T-cell (primary cell): ENCODE results near the gene ZNF140. TPM values are rescaled to one million over a fixed set of nuclear protein-coding genes. Genes with fewer than 3 reads are reported as not detected.

ENCODE experiments used
- ATAC-seq, 4 experiments: fragments of 200-7000 bp in 3 of 4; fragments of 150-1000 bp in 1 of 4; cut with Tn5 transposase; replicated peaks in 1 of 4; 1 replicate in 3 of 4; 2 replicates in 1 of 4; pipeline ENCODE4 v1.10.0; 2021; ENCODE audit warnings: moderate library complexity in 3 of 4, mild to moderate bottlenecking in 2 of 4, moderate number of reproducible peaks in 1 of 4
- CTCF ChIA-PET, 2 donors: fragments of 300-600 bp; sonication (Branson Sonifier 250); formaldehyde crosslinking; loops; one replicate each; lab custom pipeline; 2022; ENCODE audit warnings: antibody characterized with exemption in 2 of 2; lab: Charles Lee
- POLR2A ChIA-PET, 2 donors: fragments of 300-600 bp; sonication (Branson Sonifier 250); formaldehyde crosslinking; loops; one replicate each; lab custom pipeline; 2022; ENCODE audit warnings: antibody characterized with exemption in 2 of 2; lab: Charles Lee
- DNase-seq, 35 experiments: peaks; one replicate each; pipeline versions ENCODE4 v3.0.0 to v3.0.0-alpha.2; 2013 to 2023
- H3K27ac ChIP-seq: one replicate; pipeline ENCODE4 v1.5.1; 2013; ENCODE audit warnings: low read length
- H3K27me3 ChIP-seq, 2 experiments: replicated peaks in 1 of 2; 1 replicate in 1 of 2; 2 replicates in 1 of 2; pipeline versions ENCODE4 v1.6.1 to v1.7.0; 2013; ENCODE audit warnings: low read length in 1 of 2, mixed read lengths in 1 of 2; ENCODE audit not compliant: control insufficient read depth in 2 of 2, insufficient read depth in 2 of 2; ENCODE audit errors: extremely low read depth in 1 of 2
- H3K36me3 ChIP-seq, 2 donors: 1 replicate in 1 of 2; 2 replicates in 1 of 2; pipeline versions ENCODE4 v1.6.1 to v1.7.0; 2013; ENCODE audit warnings: low read length in 1 of 2; ENCODE audit not compliant: control insufficient read depth in 2 of 2, insufficient read depth in 1 of 2; ENCODE audit errors: extremely low read depth in 1 of 2
- H3K4me1 ChIP-seq, 2 experiments: 1 replicate in 1 of 2; 2 replicates in 1 of 2; pipeline versions ENCODE4 v1.6.1 to v1.7.0; 2013; ENCODE audit warnings: low read length in 2 of 2, mixed read lengths in 1 of 2; ENCODE audit not compliant: insufficient read depth in 2 of 2, control insufficient read depth in 1 of 2; ENCODE audit errors: extremely low read depth in 1 of 2
- H3K4me3 ChIP-seq, 2 donors: 1 replicate in 1 of 2; 2 replicates in 1 of 2; pipeline versions ENCODE4 v1.5.1 to v1.7.0; 2013; ENCODE audit warnings: mild to moderate bottlenecking in 2 of 2, low read length in 1 of 2, moderate library complexity in 1 of 2; ENCODE audit not compliant: control insufficient read depth in 1 of 2; ENCODE audit errors: extremely low read depth in 1 of 2
- H3K9me3 ChIP-seq: 2 replicates; pipeline ENCODE4 v1.7.0; 2013
- H3K27ac Mint-ChIP-seq, 2 donors: one replicate each; pipeline ENCODE4 v1.8.0; 2020 to 2021; ENCODE audit warnings: mild to moderate bottlenecking in 2 of 2, mixed read lengths in 2 of 2
- H3K27me3 Mint-ChIP-seq, 2 donors: one replicate each; pipeline ENCODE4 v1.8.0; 2021 to 2022; ENCODE audit warnings: mixed read lengths in 2 of 2
- H3K36me3 Mint-ChIP-seq: one replicate; pipeline ENCODE4 v1.8.0; 2021; ENCODE audit warnings: mixed read lengths
- H3K4me1 Mint-ChIP-seq, 3 donors: one replicate each; pipeline ENCODE4 v1.8.0; 2020 to 2022; ENCODE audit warnings: mixed read lengths in 3 of 3, mild to moderate bottlenecking in 1 of 3
- H3K4me3 Mint-ChIP-seq, 3 donors: one replicate each; pipeline ENCODE4 v1.8.0; 2020 to 2022; ENCODE audit warnings: mild to moderate bottlenecking in 3 of 3, mixed read lengths in 3 of 3, moderate library complexity in 3 of 3
- H3K9me3 Mint-ChIP-seq, 3 donors: one replicate each; pipeline ENCODE4 v1.8.0; 2020 to 2022; ENCODE audit warnings: mixed read lengths in 3 of 3
- WGBS: methylation state at CpG from one replicate; pipeline ENCODE4 v1.1.5; 2013; ENCODE audit warnings: missing lambda C conversion rate; ENCODE audit not compliant: insufficient coverage; 5-methylcytosine and 5-hydroxymethylcytosine counted together
- total RNA-seq, 35 experiments: library from RNA in 6 of 35; stranded (reverse) in 6 of 35; fragments of 120-200 nt in 1 of 35; gene quantifications; one replicate each; pipeline versions ENCODE4 v1.2.1 to v1.2.4 and lab custom pipeline; 2013 to 2026

Gene ZNF140
- total RNA-seq = 10 to 100 TPM; 12.6 to 20.8 (median 20.3) TPM
- total RNA-seq (2013) = 29.4 TPM
- 22.7 to 64.4 (median 39.7) reads per million in 29 experiments for total RNA-seq (lab: John Stamatoyannopoulos, UW)

- ChIA-PET POLR2A (interaction anchor here in 1 of 2 donors (0.6 to 1.2 kb wide), 8 partner anchors 29 to 100 kb away, joined by 3 to 16 read pairs (median 4); partner anchors contain the start of genes ZNF10, ZNF26, ZNF84 and ZNF891), CTCF (interaction anchor here (0.6 to 2.1 kb wide), 5 partner anchors 42 to 101 kb away, joined by 3 to 6 read pairs (median 4); partner anchors contain the start of gene ZNF268 (in 2 of the 2))
- peaks cover 18% of the 10 kb centered on the region for H3K9me3 ChIP-seq
- Mint-ChIP-seq H3K9me3 (peaks cover 17 to 42% (median 34%) of the 10 kb centered on the region in 3 donors), H3K4me1 (peaks cover 0 to 19% (median 14%) of the 10 kb centered on the region in 3 donors), H3K27ac (peak within 1 kb of the TSS; percentile 34 to 49), H3K4me3 (no peak within 1 kb of the TSS), H3K36me3 (peaks cover 48% of the 10 kb centered on the region), H3K27me3 (no peaks in the 10 kb centered on the region)
- H3K27ac ChIP-seq = peak within 1 kb of the TSS; percentile 98
- H3K4me3 ChIP-seq = peak within 1 kb of the TSS; percentile 64 to 72
- no peaks in the 10 kb centered on the region for H3K27me3 ChIP-seq
- H3K36me3 ChIP-seq = peaks cover 4 to 31% of the 10 kb centered on the region in 2 donors
- DNase-seq = peak; percentile 89 to 99 (median 94)
- peaks cover 3 to 22% of the 10 kb centered on the region in 2 experiments for H3K4me1 ChIP-seq
- ATAC-seq = peak; percentile 64 to 74 (median 69)
- WGBS = under 1% methylated on average over 57 of the region's 69 CpGs
Measured at GRCh38 chr12:133080368-133081158, at the start of gene ZNF140. Gene ZNF140, plus strand, starts transcription at chr12:133080923. Its CDS starts 398 bp downstream, at chr12:133081321.

- H3K4me1 ChIP-seq = peaks cover 7% of the 10 kb centered on the region in 2 experiments
- ATAC-seq = peak; percentile 92 to 96 (median 94)
- DNase-seq = peak; percentile 90 to 99 (median 97)
- POLR2A ChIA-PET = interaction anchor here in 1 of 2 donors (2.4 kb wide), 1 partner anchor 43 kb away, joined by 8 read pairs; no protein-coding TSS in a partner anchor
- Mint-ChIP-seq H3K9me3 (peaks cover 17 to 42% (median 35%) of the 10 kb centered on the region in 3 donors), H3K36me3 (peaks cover 43% of the 10 kb centered on the region), H3K27me3 (peaks cover 3 to 8% of the 10 kb centered on the region in 2 donors), H3K4me1 (peaks cover 12 to 25% (median 22%) of the 10 kb centered on the region in 3 donors), H3K27ac (peak within 1 kb of the TSS; percentile 97 to 98), H3K4me3 (peak within 1 kb of the TSS; percentile 92 to 96 (median 93))
- CTCF ChIA-PET = interaction anchor here in 1 of 2 donors (0.6 to 0.7 kb wide), 2 partner anchors 12 to 92 kb away, joined by 3 to 5 read pairs; no protein-coding TSS in a partner anchor
- H3K9me3 ChIP-seq = peaks cover 23% of the 10 kb centered on the region
- WGBS = under 1% methylated on average over 98 of the region's 103 CpGs
- peaks cover 6 to 16% of the 10 kb centered on the region in 2 donors for H3K36me3 ChIP-seq
- H3K27ac ChIP-seq = peak within 1 kb of the TSS; percentile 76
- H3K27me3 ChIP-seq = peaks cover 0 to 6% of the 10 kb centered on the region in 2 experiments
- H3K4me3 ChIP-seq = peak within 1 kb of the TSS; percentile 54 to 67
Measured at GRCh38 chr12:133037207-133038005, 43.3 kb upstream of the ZNF140 start, which contains the start of gene ZNF84. Gene ZNF84, plus strand, starts transcription at chr12:133037509. Its CDS starts 3,959 bp downstream, at chr12:133041468.

- Histone ChIP-seq H3K9me3 (peaks cover 25% of the 10 kb centered on the region), H3K27me3 (peaks cover 0 to 3% of the 10 kb centered on the region in 2 experiments), H3K4me1 (peaks cover 7% of the 10 kb centered on the region in 2 experiments), H3K4me3 (peak overlapping the region; percentile 54 to 67), H3K36me3 (peaks cover 9 to 21% of the 10 kb centered on the region in 2 donors), H3K27ac (peak overlapping the region; percentile 76)
- no CpG with 5 or more reads among the region's 4 CpGs for WGBS
- Mint-ChIP-seq H3K27me3 (peaks cover 3 to 8% of the 10 kb centered on the region in 2 donors), H3K27ac (peak overlapping the region; percentile 97 to 98), H3K4me1 (peaks cover 12 to 25% (median 22%) of the 10 kb centered on the region in 3 donors), H3K36me3 (peaks cover 51% of the 10 kb centered on the region), H3K4me3 (peak overlapping the region; percentile 92 to 96 (median 93)), H3K9me3 (peaks cover 17 to 49% (median 39%) of the 10 kb centered on the region in 3 donors)
- ATAC-seq (no peak), DNase-seq (no peak)
- CTCF ChIA-PET = interaction anchor here (0.7 to 1.5 kb wide), 3 partner anchors 42 to 91 kb away, joined by 4 to 6 read pairs (median 5); no protein-coding TSS in a partner anchor
- POLR2A ChIA-PET = interaction anchor here (0.6 to 2.4 kb wide), 3 partner anchors 8 to 85 kb away, joined by 3 to 8 read pairs (median 5); no protein-coding TSS in a partner anchor
Measured at GRCh38 chr12:133038118-133038709, 42.5 kb upstream of the ZNF140 start.

GRCh38 chr12:133046698-133047097 is 34.0 kb upstream of the ZNF140 start:
- DNase-seq (no peak), ATAC-seq (no peak)
- no peak overlapping the region for H3K27ac ChIP-seq
- Mint-ChIP-seq H3K9me3 (peaks cover 24 to 65% (median 65%) of the 10 kb centered on the region in 3 donors), H3K27me3 (no peaks in the 10 kb centered on the region), H3K36me3 (peaks cover 94% of the 10 kb centered on the region), H3K27ac (no peak overlapping the region), H3K4me3 (no peak overlapping the region), H3K4me1 (no peaks in the 10 kb centered on the region)
- no peaks in the 10 kb centered on the region for H3K4me1 ChIP-seq
- no CpG with 5 or more reads among the region's 3 CpGs for WGBS
- peaks cover 31 to 80% of the 10 kb centered on the region in 2 donors for H3K36me3 ChIP-seq
- POLR2A ChIA-PET = interaction anchor here in 1 of 2 donors (0.6 kb wide), 2 partner anchors 11 to 15 kb away, joined by 5 read pairs; no protein-coding TSS in a partner anchor
- H3K9me3 ChIP-seq = peaks cover 29% of the 10 kb centered on the region
- H3K4me3 ChIP-seq = no peak overlapping the region
- H3K27me3 ChIP-seq = no peaks in the 10 kb centered on the region
- CTCF ChIA-PET = no interaction called here

GRCh38 chr12:133057446-133057845 is 23.3 kb upstream of the ZNF140 start:
- Mint-ChIP-seq H3K27ac (no peak overlapping the region), H3K27me3 (no peaks in the 10 kb centered on the region), H3K36me3 (peaks cover 55% of the 10 kb centered on the region), H3K4me3 (peak overlapping the region in 1 of 3 donors; percentile 55), H3K9me3 (peaks cover 16 to 54% (median 40%) of the 10 kb centered on the region in 3 donors), H3K4me1 (peaks cover 0 to 4% (median 0%) of the 10 kb centered on the region in 3 donors)
- no peak for ATAC-seq
- Histone ChIP-seq H3K27ac (no peak overlapping the region), H3K4me3 (peak overlapping the region in 1 of 2 donors; percentile 33), H3K9me3 (peaks cover 52% of the 10 kb centered on the region), H3K4me1 (no peaks in the 10 kb centered on the region), H3K36me3 (peaks cover 7 to 19% of the 10 kb centered on the region in 2 donors), H3K27me3 (no peaks in the 10 kb centered on the region)
- DNase-seq = no peak
- CTCF ChIA-PET = interaction anchor here in 1 of 2 donors (0.6 kb wide), 1 partner anchor 226 kb away, joined by 4 read pairs; no protein-coding TSS in a partner anchor
- no CpG with 5 or more reads among the region's 5 CpGs for WGBS
- POLR2A ChIA-PET = interaction anchor here in 1 of 2 donors (0.5 kb wide), 1 partner anchor 11 kb away, joined by 5 read pairs; no protein-coding TSS in a partner anchor
